ENCODE measurements around the gene ZNF573. TPM values are rescaled to one million over a fixed set of nuclear protein-coding genes. Genes with fewer than 3 reads are reported as not detected.

The ZNF573 gene
- total RNA-seq, 1 donor from 2014 or later: 6.6 TPM

DNA sequence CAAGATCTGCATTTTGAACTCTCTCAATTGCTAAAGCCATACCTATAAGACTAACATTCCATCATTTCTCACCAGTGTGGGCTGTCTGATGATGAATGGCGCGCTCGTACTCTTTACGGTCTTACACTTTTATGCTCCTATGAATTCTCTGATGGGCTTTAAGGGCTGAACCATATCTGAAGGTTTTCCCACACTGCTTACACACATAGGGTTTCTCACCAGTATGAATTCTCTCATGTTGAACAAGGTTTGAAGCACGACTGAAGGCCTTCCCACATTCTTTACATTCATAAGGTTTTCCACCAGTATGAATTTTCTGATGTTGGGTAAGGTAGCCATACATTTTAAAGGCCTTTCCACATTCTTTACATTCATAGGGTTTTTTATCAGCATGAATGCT lies 41.0 kb downstream of the ZNF573 start:
- no peak overlapping the region for H3K27ac ChIP-seq
- intact Hi-C loops (cut with DNase I): no loop called here
- no peaks in the 10 kb centered on the region for H3K27me3 ChIP-seq
- H3K9me3 ChIP-seq: peaks cover 17% of the 10 kb centered on the region
- TF ChIP-seq POLR2AphosphoS5 (IDR thresholded peaks at IDR 0.05; ENCODE audit: insufficient read depth in 1 of 2, low read depth in 1 of 2): no peak
- TF ChIP-seq POLR2A (IDR thresholded peaks at IDR 0.05): no peak
- TF ChIP-seq, protein P1, sequence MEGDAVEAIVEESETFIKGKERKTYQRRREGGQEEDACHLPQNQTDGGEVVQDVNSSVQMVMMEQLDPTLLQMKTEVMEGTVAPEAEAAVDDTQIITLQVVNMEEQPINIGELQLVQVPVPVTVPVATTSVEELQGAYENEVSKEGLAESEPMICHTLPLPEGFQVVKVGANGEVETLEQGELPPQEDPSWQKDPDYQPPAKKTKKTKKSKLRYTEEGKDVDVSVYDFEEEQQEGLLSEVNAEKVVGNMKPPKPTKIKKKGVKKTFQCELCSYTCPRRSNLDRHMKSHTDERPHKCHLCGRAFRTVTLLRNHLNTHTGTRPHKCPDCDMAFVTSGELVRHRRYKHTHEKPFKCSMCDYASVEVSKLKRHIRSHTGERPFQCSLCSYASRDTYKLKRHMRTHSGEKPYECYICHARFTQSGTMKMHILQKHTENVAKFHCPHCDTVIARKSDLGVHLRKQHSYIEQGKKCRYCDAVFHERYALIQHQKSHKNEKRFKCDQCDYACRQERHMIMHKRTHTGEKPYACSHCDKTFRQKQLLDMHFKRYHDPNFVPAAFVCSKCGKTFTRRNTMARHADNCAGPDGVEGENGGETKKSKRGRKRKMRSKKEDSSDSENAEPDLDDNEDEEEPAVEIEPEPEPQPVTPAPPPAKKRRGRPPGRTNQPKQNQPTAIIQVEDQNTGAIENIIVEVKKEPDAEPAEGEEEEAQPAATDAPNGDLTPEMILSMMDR (IDR thresholded peaks at IDR 0.05): no peak
- no peaks in the 10 kb centered on the region for H3K4me1 ChIP-seq
- no peak for DNase-seq (ENCODE audit: extremely low spot score in 2 of 2)
- peaks cover 0 to 38% of the 10 kb centered on the region in 2 donors for H3K36me3 ChIP-seq
- no peak overlapping the region for H3K4me3 ChIP-seq

DNA sequence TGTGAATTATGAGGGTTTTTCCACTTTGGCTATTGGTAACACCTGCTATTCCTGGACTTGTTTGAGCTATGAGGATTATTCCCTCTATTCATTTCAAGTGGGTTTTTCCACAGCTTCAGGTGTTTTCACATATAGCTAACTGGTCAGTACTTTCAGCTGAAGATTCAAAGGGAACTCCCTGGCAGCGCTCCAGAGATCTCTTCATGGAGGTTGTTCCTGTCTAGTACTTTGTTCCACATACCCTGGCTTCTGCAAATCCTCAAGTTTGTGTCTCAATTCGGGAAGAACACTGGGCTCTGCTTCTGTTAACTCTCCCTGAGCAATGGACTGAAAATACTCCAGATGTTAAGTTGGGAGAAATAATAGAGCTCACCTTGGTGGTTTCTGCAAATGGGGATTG lies 54.2 kb downstream of the ZNF573 start:
- Histone ChIP-seq H3K4me3 (no peak overlapping the region), H3K27ac (no peak overlapping the region), H3K4me1 (no peaks in the 10 kb centered on the region), H3K27me3 (no peaks in the 10 kb centered on the region), H3K9me3 (no peaks in the 10 kb centered on the region), H3K36me3 (no peaks in the 10 kb centered on the region)
- no peak for DNase-seq (ENCODE audit: extremely low spot score in 2 of 2)
- intact Hi-C loops (cut with DNase I): no loop called here
- TF ChIP-seq POLR2AphosphoS5 (IDR thresholded peaks at IDR 0.05; ENCODE audit: insufficient read depth in 1 of 2, low read depth in 1 of 2): no peak
- no peak for TF ChIP-seq POLR2A (IDR thresholded peaks at IDR 0.05)
- TF ChIP-seq, protein P1 (IDR thresholded peaks at IDR 0.05): no peak

DNA sequence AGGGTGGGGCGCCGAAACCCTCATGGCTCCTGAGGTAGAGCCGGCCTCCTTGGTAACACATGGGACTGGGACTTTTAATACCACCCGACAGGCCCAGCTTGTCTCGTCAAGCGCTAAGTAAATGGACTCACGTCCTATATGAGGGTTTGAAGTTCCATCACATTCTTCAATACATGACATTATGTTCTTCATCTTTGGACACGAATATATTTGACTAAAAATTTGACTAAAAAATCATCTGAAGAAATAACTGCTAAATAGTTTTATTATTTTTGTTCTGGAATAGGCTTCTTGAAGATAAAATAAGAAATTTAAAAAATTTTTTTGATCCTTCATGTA lies 59.5 kb downstream of the ZNF573 start:
- H3K36me3 ChIP-seq: no peaks in the 10 kb centered on the region
- peak overlapping the region; percentile 71 to 85 for H3K4me3 ChIP-seq
- no peaks in the 10 kb centered on the region for H3K27me3 ChIP-seq
- H3K9me3 ChIP-seq: no peaks in the 10 kb centered on the region
- peaks cover 17% of the 10 kb centered on the region for H3K4me1 ChIP-seq
- DNase-seq (ENCODE audit: extremely low spot score in 2 of 2): no peak
- peak overlapping the region; percentile 80 for H3K27ac ChIP-seq
- TF ChIP-seq POLR2AphosphoS5 (IDR thresholded peaks at IDR 0.05; ENCODE audit: insufficient read depth in 1 of 2, low read depth in 1 of 2) (no peak), POLR2A (IDR thresholded peaks at IDR 0.05) (no peak)
- TF ChIP-seq, protein P1 (IDR thresholded peaks at IDR 0.05): peak in 1 of 3 experiments; percentile 9
- intact Hi-C loops (cut with DNase I): no loop called here

DNA sequence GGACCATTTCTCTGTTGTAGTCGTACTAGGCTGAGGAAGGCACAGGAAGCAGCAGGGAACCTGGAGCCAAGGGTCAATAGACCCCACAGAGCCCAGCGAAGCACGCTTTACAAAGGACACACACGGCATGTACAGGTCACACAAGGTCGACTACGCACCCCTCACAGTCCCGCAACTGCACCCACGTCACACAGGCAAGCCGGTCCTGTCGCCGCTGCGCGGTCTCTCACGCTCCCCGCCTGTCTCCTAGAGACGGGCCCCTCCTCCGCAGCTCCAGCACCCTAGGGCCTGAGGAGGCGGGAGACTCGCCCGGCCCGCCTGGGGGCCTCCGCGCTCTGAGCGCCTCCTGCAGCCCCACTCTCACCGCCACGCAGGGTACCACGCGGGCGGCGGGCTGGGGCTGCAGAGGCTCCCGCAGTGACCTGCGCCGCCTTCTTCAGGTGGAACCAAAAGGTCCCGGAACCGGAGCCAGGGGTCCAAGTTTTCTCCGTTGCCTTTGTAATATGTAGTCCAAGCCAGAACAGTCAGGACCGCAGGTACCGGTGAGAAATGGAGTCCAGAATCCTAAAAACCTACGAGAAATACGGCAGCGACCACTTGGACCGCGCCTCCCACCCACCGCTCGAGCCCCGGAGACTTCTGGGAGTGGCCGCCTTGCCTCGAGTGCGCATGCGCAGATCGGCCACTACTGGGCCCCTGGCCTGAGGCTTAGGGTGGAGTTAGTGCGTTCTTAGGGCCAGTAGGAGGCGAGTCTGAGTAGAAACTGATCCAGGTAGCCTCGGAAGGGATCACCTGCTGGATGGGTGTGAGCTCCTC lies 60.1 kb downstream of the ZNF573 start, which contains the start of gene ZNF607:
Gene ZNF607, minus strand, starts transcription at position 651 of the 816 bp plus-strand sequence. CDS start 8,143 bp downstream, outside the sequence.
- intact Hi-C loops (cut with DNase I): no loop called here
- no peaks in the 10 kb centered on the region for H3K9me3 ChIP-seq
- peaks cover 17% of the 10 kb centered on the region for H3K4me1 ChIP-seq
- peak in 1 of 2 donors; percentile 55 for TF ChIP-seq POLR2A (IDR thresholded peaks at IDR 0.05)
- TF ChIP-seq POLR2AphosphoS5 (IDR thresholded peaks at IDR 0.05; ENCODE audit: insufficient read depth in 1 of 2, low read depth in 1 of 2): peak; percentile 90 to 94
- TF ChIP-seq, protein P1 (IDR thresholded peaks at IDR 0.05): peak in 2 of 3 experiments; percentile 35 to 40
- peak within 1 kb of the TSS; percentile 80 for H3K27ac ChIP-seq
- peak within 1 kb of the TSS; percentile 71 to 85 for H3K4me3 ChIP-seq
- peak; percentile 87 to 97 for DNase-seq (ENCODE audit: extremely low spot score in 2 of 2)
- no peaks in the 10 kb centered on the region for H3K36me3 ChIP-seq
- no peaks in the 10 kb centered on the region for H3K27me3 ChIP-seq

DNA sequence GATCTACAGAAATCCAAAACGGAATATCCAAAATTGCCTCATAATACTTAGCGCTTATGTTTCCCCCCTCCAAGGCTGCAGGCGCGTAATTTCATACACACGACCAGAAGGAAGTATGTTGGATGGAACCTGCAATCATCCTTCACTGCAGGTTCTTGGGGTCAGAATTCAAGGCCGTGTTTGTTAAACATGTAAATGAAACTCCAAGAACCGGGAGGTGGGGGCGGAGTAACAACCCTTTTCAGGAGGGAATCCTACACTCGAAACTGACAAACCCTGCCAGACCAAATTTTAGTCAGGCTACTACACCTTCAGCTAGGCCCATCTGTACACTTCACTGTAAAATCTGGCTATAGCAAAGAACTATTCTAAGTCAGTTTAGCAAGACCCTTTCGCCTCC lies 61.1 kb downstream of the ZNF573 start:
- Histone ChIP-seq H3K9me3 (no peaks in the 10 kb centered on the region), H3K27me3 (no peaks in the 10 kb centered on the region), H3K36me3 (no peaks in the 10 kb centered on the region), H3K4me3 (peak overlapping the region; percentile 71 to 85), H3K4me1 (peaks cover 17% of the 10 kb centered on the region), H3K27ac (no peak overlapping the region)
- TF ChIP-seq, protein P1 (IDR thresholded peaks at IDR 0.05): no peak
- TF ChIP-seq POLR2A (IDR thresholded peaks at IDR 0.05): no peak
- no peak for TF ChIP-seq POLR2AphosphoS5 (IDR thresholded peaks at IDR 0.05; ENCODE audit: insufficient read depth in 1 of 2, low read depth in 1 of 2)
- intact Hi-C loops (cut with DNase I): no loop called here
- no peak for DNase-seq (ENCODE audit: extremely low spot score in 2 of 2)

Data from vagina (tissue), 2 donors.